Measurements from ENCODE around the gene NRCAM.

Gene NRCAM

GRCh38 chr7:108157606-108158335 lies 298.5 kb downstream of the NRCAM start:
- Mint-ChIP-seq H3K36me3 (peaks cover 4% of the 10 kb centered on the region), H3K4me3 (no peak overlapping the region), H3K27ac (no peak overlapping the region), H3K27me3 (no peaks in the 10 kb centered on the region), H3K4me1 (ENCODE audit: low read depth) (no peaks in the 10 kb centered on the region), H3K9me3 (ENCODE audit: low read depth) (no peaks in the 10 kb centered on the region)

GRCh38 chr7:108156897-108157605 lies 299.2 kb downstream of the NRCAM start:
- H3K27me3 Mint-ChIP-seq, result no peaks in the 10 kb centered on the region
- no peaks in the 10 kb centered on the region for H3K9me3 Mint-ChIP-seq (ENCODE audit: low read depth)
- H3K4me1 Mint-ChIP-seq (ENCODE audit: low read depth), result no peaks in the 10 kb centered on the region
- H3K4me3 Mint-ChIP-seq, result no peak overlapping the region
- no peak overlapping the region for H3K27ac Mint-ChIP-seq
- peaks cover 5% of the 10 kb centered on the region for H3K36me3 Mint-ChIP-seq

- H3K9me3 Mint-ChIP-seq (ENCODE audit: low read depth), result no peaks in the 10 kb centered on the region
- peaks cover 6% of the 10 kb centered on the region for H3K36me3 Mint-ChIP-seq
- H3K27ac Mint-ChIP-seq, result no peak overlapping the region
- H3K4me1 Mint-ChIP-seq (ENCODE audit: low read depth), result no peaks in the 10 kb centered on the region
- H3K27me3 Mint-ChIP-seq, result no peaks in the 10 kb centered on the region
- H3K4me3 Mint-ChIP-seq, result no peak overlapping the region
Measured at GRCh38 chr7:108152198-108152597, 304.0 kb downstream of the NRCAM start.

- Mint-ChIP-seq H3K27ac (no peak overlapping the region), H3K36me3 (peaks cover 4% of the 10 kb centered on the region), H3K4me1 (ENCODE audit: low read depth) (no peaks in the 10 kb centered on the region), H3K9me3 (ENCODE audit: low read depth) (no peaks in the 10 kb centered on the region), H3K4me3 (no peak overlapping the region), H3K27me3 (no peaks in the 10 kb centered on the region)
Measured at GRCh38 chr7:108149908-108150307, 306.3 kb downstream of the NRCAM start.

- H3K27me3 Mint-ChIP-seq, result no peaks in the 10 kb centered on the region
- no peaks in the 10 kb centered on the region for H3K9me3 Mint-ChIP-seq (ENCODE audit: low read depth)
- no peak overlapping the region for H3K4me3 Mint-ChIP-seq
Measured at GRCh38 chr7:108149119-108149518, 307.1 kb downstream of the NRCAM start.

GRCh38 chr7:108147031-108147563 lies 309.1 kb downstream of the NRCAM start:
- H3K9me3 Mint-ChIP-seq (ENCODE audit: low read depth), result no peaks in the 10 kb centered on the region
- H3K4me3 Mint-ChIP-seq, result no peak overlapping the region
- H3K4me1 Mint-ChIP-seq (ENCODE audit: low read depth), result no peaks in the 10 kb centered on the region
- H3K36me3 Mint-ChIP-seq, result peaks cover 1% of the 10 kb centered on the region
- no peak overlapping the region for H3K27ac Mint-ChIP-seq
- no peaks in the 10 kb centered on the region for H3K27me3 Mint-ChIP-seq

More at GRCh38 chr7:108149119-108149518, 307.1 kb downstream of the NRCAM start:
- Mint-ChIP-seq H3K4me1 (ENCODE audit: low read depth) (no peaks in the 10 kb centered on the region), H3K36me3 (peaks cover 4% of the 10 kb centered on the region), H3K27ac (no peak overlapping the region)

GRCh38 chr7:108146070-108146842 lies 310.0 kb downstream of the NRCAM start:
- H3K4me3 Mint-ChIP-seq, result no peak overlapping the region
- no peaks in the 10 kb centered on the region for H3K9me3 Mint-ChIP-seq (ENCODE audit: low read depth)
- H3K4me1 Mint-ChIP-seq (ENCODE audit: low read depth), result no peaks in the 10 kb centered on the region
- H3K27me3 Mint-ChIP-seq, result no peaks in the 10 kb centered on the region
- no peaks in the 10 kb centered on the region for H3K36me3 Mint-ChIP-seq
- H3K27ac Mint-ChIP-seq, result no peak overlapping the region

- Mint-ChIP-seq H3K27ac (no peak overlapping the region), H3K4me1 (ENCODE audit: low read depth) (no peaks in the 10 kb centered on the region), H3K4me3 (no peak overlapping the region), H3K36me3 (no peaks in the 10 kb centered on the region), H3K9me3 (ENCODE audit: low read depth) (no peaks in the 10 kb centered on the region), H3K27me3 (no peaks in the 10 kb centered on the region)
Measured at GRCh38 chr7:108145401-108145800, 310.8 kb downstream of the NRCAM start.

- Mint-ChIP-seq H3K27ac (no peak overlapping the region), H3K9me3 (ENCODE audit: low read depth) (no peaks in the 10 kb centered on the region), H3K36me3 (no peaks in the 10 kb centered on the region), H3K4me1 (ENCODE audit: low read depth) (no peaks in the 10 kb centered on the region), H3K27me3 (no peaks in the 10 kb centered on the region), H3K4me3 (no peak overlapping the region)
Measured at GRCh38 chr7:108144931-108145330, 311.3 kb downstream of the NRCAM start.

- Mint-ChIP-seq H3K27ac (no peak overlapping the region), H3K4me1 (ENCODE audit: low read depth) (no peaks in the 10 kb centered on the region), H3K27me3 (no peaks in the 10 kb centered on the region), H3K4me3 (no peak overlapping the region), H3K9me3 (ENCODE audit: low read depth) (no peaks in the 10 kb centered on the region), H3K36me3 (no peaks in the 10 kb centered on the region)
Measured at GRCh38 chr7:108143658-108144420, 312.4 kb downstream of the NRCAM start.

- Mint-ChIP-seq H3K4me3 (no peak overlapping the region), H3K4me1 (ENCODE audit: low read depth) (no peaks in the 10 kb centered on the region), H3K27me3 (no peaks in the 10 kb centered on the region), H3K27ac (no peak overlapping the region), H3K36me3 (no peaks in the 10 kb centered on the region), H3K9me3 (ENCODE audit: low read depth) (no peaks in the 10 kb centered on the region)
Measured at GRCh38 chr7:108142675-108143259, 313.5 kb downstream of the NRCAM start.

- H3K4me3 Mint-ChIP-seq, result no peak overlapping the region
- no peak overlapping the region for H3K27ac Mint-ChIP-seq
- no peaks in the 10 kb centered on the region for H3K36me3 Mint-ChIP-seq
- H3K27me3 Mint-ChIP-seq, result no peaks in the 10 kb centered on the region
- H3K4me1 Mint-ChIP-seq (ENCODE audit: low read depth), result no peaks in the 10 kb centered on the region
- no peaks in the 10 kb centered on the region for H3K9me3 Mint-ChIP-seq (ENCODE audit: low read depth)
Measured at GRCh38 chr7:108142180-108142579, 314.1 kb downstream of the NRCAM start.

GRCh38 chr7:108140671-108141070 lies 315.6 kb downstream of the NRCAM start:
- Mint-ChIP-seq H3K9me3 (ENCODE audit: low read depth) (no peaks in the 10 kb centered on the region), H3K4me3 (no peak overlapping the region), H3K27me3 (no peaks in the 10 kb centered on the region), H3K27ac (no peak overlapping the region), H3K4me1 (ENCODE audit: low read depth) (peaks cover 9% of the 10 kb centered on the region), H3K36me3 (no peaks in the 10 kb centered on the region)

- Mint-ChIP-seq H3K9me3 (ENCODE audit: low read depth) (no peaks in the 10 kb centered on the region), H3K4me3 (no peak overlapping the region), H3K36me3 (no peaks in the 10 kb centered on the region), H3K27ac (no peak overlapping the region), H3K27me3 (no peaks in the 10 kb centered on the region), H3K4me1 (ENCODE audit: low read depth) (peaks cover 18% of the 10 kb centered on the region)
Measured at GRCh38 chr7:108138911-108139310, 317.3 kb downstream of the NRCAM start.

All from activated naive CD8-positive, alpha-beta T cell (primary cell).